Measurements from ENCODE around the gene SHCBP1L.

Gene SHCBP1L

DNA sequence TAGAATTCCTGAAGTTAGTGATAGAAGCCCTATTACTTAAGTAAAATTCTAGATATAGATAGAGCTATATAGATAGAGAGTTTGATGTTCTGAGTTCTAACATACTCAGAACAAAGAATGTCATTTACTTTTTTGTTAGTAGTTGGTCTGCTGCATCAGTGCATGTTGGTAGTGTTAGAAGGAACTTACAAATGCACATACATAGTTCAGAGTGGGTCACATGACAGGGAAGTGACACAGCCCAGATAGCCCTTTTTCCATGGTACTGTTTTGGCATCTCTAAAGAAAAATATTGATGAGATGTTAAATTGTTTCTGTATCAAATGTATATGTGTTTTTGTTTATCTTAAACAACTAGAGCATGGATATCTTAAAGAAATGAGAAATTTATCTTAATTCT lies 68.1 kb downstream of the SHCBP1L start:
- TF ChIP-seq POLR2A (IDR thresholded peaks at IDR 0.05; ENCODE audit: extremely low read depth, insufficient read length) = no peak
- TF ChIP-seq, protein P1, sequence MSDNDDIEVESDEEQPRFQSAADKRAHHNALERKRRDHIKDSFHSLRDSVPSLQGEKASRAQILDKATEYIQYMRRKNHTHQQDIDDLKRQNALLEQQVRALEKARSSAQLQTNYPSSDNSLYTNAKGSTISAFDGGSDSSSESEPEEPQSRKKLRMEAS (IDR thresholded peaks at IDR 0.05; ENCODE audit: low read depth, low read length) = no peak
- TF ChIP-seq MYC (IDR thresholded peaks at IDR 0.05; ENCODE audit: low read depth, low read length) = no peak
- TF ChIP-seq, protein P2, sequence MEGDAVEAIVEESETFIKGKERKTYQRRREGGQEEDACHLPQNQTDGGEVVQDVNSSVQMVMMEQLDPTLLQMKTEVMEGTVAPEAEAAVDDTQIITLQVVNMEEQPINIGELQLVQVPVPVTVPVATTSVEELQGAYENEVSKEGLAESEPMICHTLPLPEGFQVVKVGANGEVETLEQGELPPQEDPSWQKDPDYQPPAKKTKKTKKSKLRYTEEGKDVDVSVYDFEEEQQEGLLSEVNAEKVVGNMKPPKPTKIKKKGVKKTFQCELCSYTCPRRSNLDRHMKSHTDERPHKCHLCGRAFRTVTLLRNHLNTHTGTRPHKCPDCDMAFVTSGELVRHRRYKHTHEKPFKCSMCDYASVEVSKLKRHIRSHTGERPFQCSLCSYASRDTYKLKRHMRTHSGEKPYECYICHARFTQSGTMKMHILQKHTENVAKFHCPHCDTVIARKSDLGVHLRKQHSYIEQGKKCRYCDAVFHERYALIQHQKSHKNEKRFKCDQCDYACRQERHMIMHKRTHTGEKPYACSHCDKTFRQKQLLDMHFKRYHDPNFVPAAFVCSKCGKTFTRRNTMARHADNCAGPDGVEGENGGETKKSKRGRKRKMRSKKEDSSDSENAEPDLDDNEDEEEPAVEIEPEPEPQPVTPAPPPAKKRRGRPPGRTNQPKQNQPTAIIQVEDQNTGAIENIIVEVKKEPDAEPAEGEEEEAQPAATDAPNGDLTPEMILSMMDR (IDR thresholded peaks at IDR 0.05; ENCODE audit: low read depth, low read length) = no peak
- no peak for DNase-seq (ENCODE audit: low read depth)

DNA sequence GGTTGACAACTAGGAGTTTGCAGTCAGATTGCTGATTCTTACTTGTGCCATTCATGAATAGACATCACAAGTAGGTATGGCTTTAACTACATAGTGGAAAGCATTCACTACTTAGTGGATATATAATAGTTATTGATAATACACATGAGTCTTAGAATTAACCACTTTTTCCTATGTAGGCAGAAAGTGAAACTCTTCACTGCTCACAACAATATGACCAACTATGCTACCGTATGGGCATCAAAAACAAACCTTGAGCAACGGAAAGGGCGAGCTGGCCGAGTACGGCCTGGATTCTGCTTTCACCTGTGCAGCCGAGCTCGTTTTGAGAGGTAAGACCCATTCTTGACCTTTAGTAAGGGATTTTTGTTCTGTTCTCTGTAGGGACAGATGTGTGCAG lies 75.1 kb downstream of the SHCBP1L start:
- H3K4me3 ChIP-seq (ENCODE audit: low read depth, low read length) = no peak overlapping the region
- TF ChIP-seq, protein P1 (IDR thresholded peaks at IDR 0.05; ENCODE audit: low read depth, low read length) = no peak
- no peak for TF ChIP-seq POLR2A (IDR thresholded peaks at IDR 0.05; ENCODE audit: extremely low read depth, insufficient read length)
- TF ChIP-seq MYC (IDR thresholded peaks at IDR 0.05; ENCODE audit: low read depth, low read length) = no peak
- DNase-seq (ENCODE audit: low read depth) = no peak

More for the DNA sequence above, 68.1 kb downstream of the SHCBP1L start:
- no peak overlapping the region for H3K4me3 ChIP-seq (ENCODE audit: low read depth, low read length)

DNA sequence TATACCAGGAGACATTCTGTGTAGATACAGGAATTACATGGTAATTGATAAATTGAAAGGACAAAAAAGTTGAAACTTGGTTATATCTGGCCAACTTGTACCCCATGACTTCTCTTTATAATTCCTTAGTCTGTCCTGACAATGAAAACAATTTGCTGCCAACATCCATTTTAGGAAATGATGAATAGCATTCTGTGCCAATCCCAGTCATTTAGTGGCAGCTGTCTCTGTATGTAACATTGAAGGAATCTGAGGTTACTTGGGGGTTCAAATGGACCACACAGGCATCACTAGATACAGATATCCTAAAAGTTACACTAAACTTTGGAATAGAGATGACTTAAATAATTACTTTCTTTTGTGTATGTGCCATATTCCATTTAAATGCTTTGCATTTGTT lies 75.6 kb downstream of the SHCBP1L start:
- DNase-seq (ENCODE audit: low read depth) = no peak
- no peak overlapping the region for H3K4me3 ChIP-seq (ENCODE audit: low read depth, low read length)
- TF ChIP-seq POLR2A (IDR thresholded peaks at IDR 0.05; ENCODE audit: extremely low read depth, insufficient read length) (no peak), MYC (IDR thresholded peaks at IDR 0.05; ENCODE audit: low read depth, low read length) (no peak)
- TF ChIP-seq, protein P1 (IDR thresholded peaks at IDR 0.05; ENCODE audit: low read depth, low read length) = no peak
- TF ChIP-seq, protein P2 (IDR thresholded peaks at IDR 0.05; ENCODE audit: low read depth, low read length) = no peak

DNA sequence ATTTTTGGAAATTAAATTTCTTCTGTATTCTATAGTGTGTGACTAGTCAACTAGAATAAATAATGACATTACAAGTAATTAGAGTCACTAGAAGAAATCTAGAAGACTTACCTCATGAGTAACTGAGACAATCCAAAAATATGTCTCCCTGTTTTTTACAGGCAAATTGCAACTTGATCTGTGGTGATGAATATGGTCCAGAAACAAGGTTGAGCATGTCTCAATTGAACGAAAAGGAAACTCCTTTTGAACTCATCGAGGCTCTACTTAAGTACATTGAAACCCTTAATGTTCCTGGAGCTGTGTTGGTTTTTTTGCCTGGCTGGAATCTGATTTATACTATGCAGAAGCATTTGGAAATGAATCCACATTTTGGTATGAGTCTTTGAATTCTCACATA lies 77.1 kb downstream of the SHCBP1L start:
- H3K4me3 ChIP-seq (ENCODE audit: low read depth, low read length) = no peak overlapping the region
- DNase-seq (ENCODE audit: low read depth) = no peak
- TF ChIP-seq MYC (IDR thresholded peaks at IDR 0.05; ENCODE audit: low read depth, low read length) (no peak), POLR2A (IDR thresholded peaks at IDR 0.05; ENCODE audit: extremely low read depth, insufficient read length) (no peak)
- TF ChIP-seq, protein P1 (IDR thresholded peaks at IDR 0.05; ENCODE audit: low read depth, low read length) = no peak
- TF ChIP-seq, protein P2 (IDR thresholded peaks at IDR 0.05; ENCODE audit: low read depth, low read length) = no peak

DNA sequence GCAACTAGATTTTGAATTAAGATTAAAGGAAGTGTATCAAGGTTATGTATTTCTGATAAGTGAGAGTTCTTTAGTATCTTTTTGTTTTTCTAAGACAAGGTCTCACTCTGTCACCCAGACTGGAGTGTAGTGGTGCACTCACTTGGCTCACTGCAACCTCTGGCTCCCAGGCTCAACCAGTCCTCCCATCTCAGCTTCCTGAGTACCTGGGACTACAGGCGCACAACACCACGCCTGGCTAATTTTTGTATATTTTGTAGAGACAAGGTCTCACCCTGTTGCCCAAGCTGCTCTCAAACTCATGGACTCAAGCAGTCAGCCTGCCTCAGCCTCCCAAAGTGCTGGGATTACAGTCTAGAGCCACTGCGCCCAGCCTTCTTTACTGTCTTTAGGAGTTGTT lies 80.1 kb downstream of the SHCBP1L start:
- DNase-seq (ENCODE audit: low read depth) = no peak
- no peak overlapping the region for H3K4me3 ChIP-seq (ENCODE audit: low read depth, low read length)
- no peak for TF ChIP-seq MYC (IDR thresholded peaks at IDR 0.05; ENCODE audit: low read depth, low read length)
- TF ChIP-seq, protein P2 (IDR thresholded peaks at IDR 0.05; ENCODE audit: low read depth, low read length) = no peak
- TF ChIP-seq, protein P1 (IDR thresholded peaks at IDR 0.05; ENCODE audit: low read depth, low read length) = no peak
- TF ChIP-seq POLR2A (IDR thresholded peaks at IDR 0.05; ENCODE audit: extremely low read depth, insufficient read length) = no peak

DNA sequence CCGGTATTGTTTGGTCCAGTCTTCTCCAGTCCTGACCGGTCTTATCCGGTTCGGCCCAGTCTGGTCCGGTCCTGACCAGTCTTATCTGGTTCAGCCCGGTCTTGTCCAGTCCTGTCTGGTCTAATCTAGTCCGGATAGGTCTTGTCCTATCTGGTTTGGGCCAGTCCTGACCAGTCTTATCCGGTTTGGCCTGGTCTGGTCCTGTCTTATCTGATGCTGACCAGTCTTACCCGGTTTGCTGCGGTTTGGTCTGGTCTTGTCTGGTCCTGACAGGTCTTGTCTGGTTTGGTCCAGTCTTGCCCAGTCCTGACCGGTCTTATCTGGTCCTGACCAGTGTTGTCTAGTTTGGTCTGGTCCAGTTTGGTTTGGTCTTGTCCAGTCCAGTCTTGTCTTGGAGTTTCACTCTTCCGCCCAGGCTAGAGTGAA lies 83.7 kb downstream of the SHCBP1L start:
- no peak overlapping the region for H3K4me3 ChIP-seq (ENCODE audit: low read depth, low read length)
- DNase-seq (ENCODE audit: low read depth) = no peak
- TF ChIP-seq, protein P2 (IDR thresholded peaks at IDR 0.05; ENCODE audit: low read depth, low read length) = no peak
- no peak for TF ChIP-seq POLR2A (IDR thresholded peaks at IDR 0.05; ENCODE audit: extremely low read depth, insufficient read length)
- TF ChIP-seq, protein P1 (IDR thresholded peaks at IDR 0.05; ENCODE audit: low read depth, low read length) = no peak
- no peak for TF ChIP-seq MYC (IDR thresholded peaks at IDR 0.05; ENCODE audit: low read depth, low read length)

Measured in NB4 (cell line).